ENCODE measurements around the gene CCDC69.

CCDC69 gene

GRCh38 chr5:151267491-151268260 lies 43.8 kb upstream of the CCDC69 start:
- Histone ChIP-seq H2AFZ (ENCODE audit: low read length) (no peak overlapping the region), H3K36me3 (ENCODE audit: insufficient read depth, low read length) (peaks cover 84% of the 10 kb centered on the region), H3K9me3 (ENCODE audit: low read length) (no peaks in the 10 kb centered on the region), H3K4me1 (ENCODE audit: insufficient read depth, low read length, severe bottlenecking) (no peaks in the 10 kb centered on the region), H3K9me2 (ENCODE audit: low read depth, low read length) (no peaks in the 10 kb centered on the region), H4K20me1 (ENCODE audit: insufficient read depth, low read length) (no peaks in the 10 kb centered on the region), H3K4me3 (ENCODE audit: low read depth, low read length, poor library complexity, severe bottlenecking) (no peak overlapping the region), H3K4me2 (ENCODE audit: low read length) (no peak overlapping the region), H3K79me2 (ENCODE audit: insufficient read depth, low read length) (no peaks in the 10 kb centered on the region), H3K27me3 (ENCODE audit: insufficient read depth, low read length) (no peaks in the 10 kb centered on the region), H3K27ac (ENCODE audit: low read depth, low read length, poor library complexity, severe bottlenecking) (no peak overlapping the region), H3K9ac (ENCODE audit: low read length) (no peak overlapping the region), H3F3A (ENCODE audit: insufficient read depth, low read length) (no peaks in the 10 kb centered on the region)
- TF ChIP-seq CTCF (IDR thresholded peaks at IDR 0.05; ENCODE audit: low read length): no peak
- TF ChIP-seq EZH2 (IDR thresholded peaks at IDR 0.05; ENCODE audit: borderline replicate concordance, low read length): no peak

DNA sequence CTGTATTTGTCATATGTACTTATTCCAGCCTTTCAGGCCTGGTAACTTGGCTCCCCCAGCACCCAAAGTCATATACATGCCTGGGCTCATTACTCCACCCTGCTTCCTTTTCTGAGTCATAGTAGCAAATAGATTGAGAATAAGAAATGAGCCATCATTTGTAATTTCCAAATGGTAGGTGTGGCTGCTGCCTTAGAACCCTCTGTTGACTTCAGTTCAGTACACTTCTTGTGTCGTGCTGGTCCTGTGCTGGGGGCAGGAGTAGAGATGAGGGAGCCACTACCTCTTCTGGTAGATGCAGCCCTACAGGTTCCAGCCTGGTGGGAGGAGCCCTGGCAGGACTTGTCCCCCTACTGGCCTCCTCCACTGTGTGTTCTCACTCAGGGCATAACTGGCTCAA lies 40.2 kb upstream of the CCDC69 start:
- Histone ChIP-seq H3K27ac (ENCODE audit: low read depth, low read length, poor library complexity, severe bottlenecking) (no peak overlapping the region), H4K20me1 (ENCODE audit: insufficient read depth, low read length) (no peaks in the 10 kb centered on the region), H3K79me2 (ENCODE audit: insufficient read depth, low read length) (no peaks in the 10 kb centered on the region), H3K27me3 (ENCODE audit: insufficient read depth, low read length) (no peaks in the 10 kb centered on the region), H3K4me3 (ENCODE audit: low read depth, low read length, poor library complexity, severe bottlenecking) (no peak overlapping the region), H3K9me2 (ENCODE audit: low read depth, low read length) (no peaks in the 10 kb centered on the region), H3K4me2 (ENCODE audit: low read length) (no peak overlapping the region), H3K36me3 (ENCODE audit: insufficient read depth, low read length) (peaks cover 85% of the 10 kb centered on the region), H2AFZ (ENCODE audit: low read length) (no peak overlapping the region), H3K9me3 (ENCODE audit: low read length) (no peaks in the 10 kb centered on the region), H3K4me1 (ENCODE audit: insufficient read depth, low read length, severe bottlenecking) (no peaks in the 10 kb centered on the region), H3F3A (ENCODE audit: insufficient read depth, low read length) (no peaks in the 10 kb centered on the region), H3K9ac (ENCODE audit: low read length) (no peak overlapping the region)
- TF ChIP-seq EZH2 (IDR thresholded peaks at IDR 0.05; ENCODE audit: borderline replicate concordance, low read length): no peak
- TF ChIP-seq CTCF (IDR thresholded peaks at IDR 0.05; ENCODE audit: low read length): no peak

GRCh38 chr5:151262532-151262931 lies 38.6 kb upstream of the CCDC69 start:
- H3K9ac ChIP-seq (ENCODE audit: low read length): no peak overlapping the region
- H3K79me2 ChIP-seq (ENCODE audit: insufficient read depth, low read length): 0 out of 2 replicates have a peak, but pooled peaks cover 6% of the 10 kb centered on the region
- no peaks in the 10 kb centered on the region for H3K9me3 ChIP-seq (ENCODE audit: low read length)
- no peaks in the 10 kb centered on the region for H3K9me2 ChIP-seq (ENCODE audit: low read depth, low read length)
- no peak overlapping the region for H3K27ac ChIP-seq (ENCODE audit: low read depth, low read length, poor library complexity, severe bottlenecking)
- H3K36me3 ChIP-seq (ENCODE audit: insufficient read depth, low read length): peaks cover 76% of the 10 kb centered on the region
- no peaks in the 10 kb centered on the region for H3F3A ChIP-seq (ENCODE audit: insufficient read depth, low read length)
- H4K20me1 ChIP-seq (ENCODE audit: insufficient read depth, low read length): no peaks in the 10 kb centered on the region
- no peak overlapping the region for H3K4me2 ChIP-seq (ENCODE audit: low read length)
- no peak overlapping the region for H2AFZ ChIP-seq (ENCODE audit: low read length)
- peaks cover 6% of the 10 kb centered on the region for H3K4me1 ChIP-seq (ENCODE audit: insufficient read depth, low read length, severe bottlenecking)
- no peaks in the 10 kb centered on the region for H3K27me3 ChIP-seq (ENCODE audit: insufficient read depth, low read length)
- H3K4me3 ChIP-seq (ENCODE audit: low read depth, low read length, poor library complexity, severe bottlenecking): no peak overlapping the region
- TF ChIP-seq EZH2 (IDR thresholded peaks at IDR 0.05; ENCODE audit: borderline replicate concordance, low read length): no peak
- TF ChIP-seq CTCF (IDR thresholded peaks at IDR 0.05; ENCODE audit: low read length): no peak

Measured in OCI-LY1 (cell line).